ENCODE results near the gene TREM2. TPM values are rescaled to one million over a fixed set of nuclear protein-coding genes. Genes with fewer than 3 reads are reported as not detected.

The TREM2 gene
- total and polyA plus RNA-seq, 2 of the 13 experiments (the other 11 are each of a cell fraction or from before 2014, with no cell fraction given), result 0.11 TPM; not detected in 1

GRCh38 chr6:41175084-41175483 lies 12.2 kb upstream of the TREM2 start:
- Histone ChIP-seq H3K36me3 (replicated peaks in 1 of 2; ENCODE audit: control insufficient read depth in 1 of 2, insufficient read depth in 2 of 2, low read length in 2 of 2) (no peaks in the 10 kb centered on the region), H3K27me3 (ENCODE audit: control insufficient read depth in 1 of 2, insufficient read depth in 2 of 2, low read length in 2 of 2) (no peaks in the 10 kb centered on the region; a peak in 2 of 5 replicates), H3K4me1 (ENCODE audit: insufficient read depth, low read length) (peaks cover under 1% of the 10 kb centered on the region), H2AFZ (ENCODE audit: low read length) (no peak overlapping the region), H3K79me2 (ENCODE audit: insufficient read depth, low read length) (no peaks in the 10 kb centered on the region), H3K9ac (ENCODE audit: insufficient read depth, low read depth, low read length) (no peak overlapping the region), H3K4me3 (replicated peaks in 1 of 3; ENCODE audit: insufficient read depth in 1 of 3, low read depth in 2 of 3, low read length in 3 of 3) (no peak overlapping the region), H3K27ac (ENCODE audit: extremely low read length, insufficient read depth, low read length) (no peak overlapping the region), H3K4me2 (ENCODE audit: low read depth, low read length) (no peak overlapping the region), H3K9me3 (ENCODE audit: low read length) (no peaks in the 10 kb centered on the region), H4K20me1 (ENCODE audit: insufficient read depth, low read length) (no peaks in the 10 kb centered on the region)
- TF ChIP-seq DNMT3B (CRISPR knock-in tag; conservative IDR thresholded peaks at IDR 0.05) (no peak), ATF7 (IDR thresholded peaks at IDR 0.05) (peak; percentile 61), ATF7 (CRISPR knock-in tag; IDR thresholded peaks at IDR 0.05) (no peak)
- 6% methylated on average over 1 of the region's 1 CpG for WGBS (ENCODE audit: low lambda C conversion rate)
- POLR2A ChIA-PET, result no interaction called here
- intact Hi-C loops (cut with micrococcal nuclease; ENCODE audit: unreplicated experiment), result no loop called here
- FAIRE-seq (no peak), ATAC-seq (no peak), DNase-seq (ENCODE audit: low spot score) (no peak)
- CTCF ChIA-PET (ENCODE audit: low intra/inter-chr PET ratio, low total read pairs), result no interaction called here
- in situ Hi-C loops (cut with HindIII; ENCODE audit: extremely low pct_ligation_motif_present, low pct_unique_long_range_greater_than_20kb), result no loop called here
- BruUV-seq (replicated peaks), result no TSS peak

GRCh38 chr6:41174610-41175009 lies 11.7 kb upstream of the TREM2 start:
- POLR2A ChIA-PET, result no interaction called here
- no peaks in the 10 kb centered on the region for H4K20me1 ChIP-seq (ENCODE audit: insufficient read depth, low read length)
- no peaks in the 10 kb centered on the region for H3K79me2 ChIP-seq (ENCODE audit: insufficient read depth, low read length)
- no peak overlapping the region for H3K4me2 ChIP-seq (ENCODE audit: low read depth, low read length)
- in situ Hi-C loops (cut with HindIII; ENCODE audit: extremely low pct_ligation_motif_present, low pct_unique_long_range_greater_than_20kb), result no loop called here
- H2AFZ ChIP-seq (ENCODE audit: low read length), result no peak overlapping the region
- no peaks in the 10 kb centered on the region for H3K4me1 ChIP-seq (ENCODE audit: insufficient read depth, low read length)
- no peak overlapping the region for H3K9ac ChIP-seq (ENCODE audit: insufficient read depth, low read depth, low read length)
- H3K36me3 ChIP-seq (replicated peaks in 1 of 2; ENCODE audit: control insufficient read depth in 1 of 2, insufficient read depth in 2 of 2, low read length in 2 of 2), result no peaks in the 10 kb centered on the region
- 34% methylated on average over 2 of the region's 2 CpGs for WGBS (ENCODE audit: low lambda C conversion rate)
- intact Hi-C loops (cut with micrococcal nuclease; ENCODE audit: unreplicated experiment), result no loop called here
- BruUV-seq (replicated peaks), result no TSS peak
- no peak for TF ChIP-seq IKZF4 (CRISPR knock-in tag; IDR thresholded peaks at IDR 0.05; ENCODE audit: borderline replicate concordance, low read depth, not compliant biosample characterization)
- H3K4me3 ChIP-seq (replicated peaks in 1 of 3; ENCODE audit: insufficient read depth in 1 of 3, low read depth in 2 of 3, low read length in 3 of 3), result no peak overlapping the region
- no peaks in the 10 kb centered on the region; a peak in 2 of 5 replicates for H3K27me3 ChIP-seq (ENCODE audit: control insufficient read depth in 1 of 2, insufficient read depth in 2 of 2, low read length in 2 of 2)
- DNase-seq (ENCODE audit: low spot score) (no peak), ATAC-seq (no peak), FAIRE-seq (no peak)
- H3K27ac ChIP-seq (ENCODE audit: extremely low read length, insufficient read depth, low read length), result no peak overlapping the region
- H3K9me3 ChIP-seq (ENCODE audit: low read length), result no peaks in the 10 kb centered on the region
- CTCF ChIA-PET (ENCODE audit: low intra/inter-chr PET ratio, low total read pairs), result no interaction called here
